ENCODE data around the gene PIMREG. TPM values are rescaled to one million over a fixed set of nuclear protein-coding genes. Genes with fewer than 3 reads are reported as not detected.

Gene PIMREG
- total and polyA plus RNA-seq, 2 donors from 2014 or later: 1.7 TPM; not detected in 1

- no peak for DNase-seq
- no peak for FAIRE-seq
- Histone ChIP-seq H3K9ac (ENCODE audit: low read length in 3 of 3) (no peak overlapping the region), H3K27ac (ENCODE audit: low read depth in 2 of 2, low read length in 2 of 2) (no peak overlapping the region), H3K9me3 (ENCODE audit: control insufficient read depth in 2 of 3, insufficient read depth in 1 of 3, low read length in 3 of 3) (no peaks in the 10 kb centered on the region), H3K4me3 (ENCODE audit: low read length in 3 of 3) (no peak overlapping the region), H3K4me1 (ENCODE audit: control insufficient read depth in 2 of 3, insufficient read depth in 2 of 3, low read depth in 1 of 3, low read length in 3 of 3) (no peaks in the 10 kb centered on the region), H3K36me3 (ENCODE audit: control insufficient read depth in 2 of 3, insufficient read depth in 3 of 3, low read length in 3 of 3) (no peaks in the 10 kb centered on the region), H3K27me3 (ENCODE audit: control insufficient read depth, insufficient read depth, low read length) (no peaks in the 10 kb centered on the region)
- intact Hi-C loops (cut with DNase I): no loop called here
- TF ChIP-seq, protein P1, sequence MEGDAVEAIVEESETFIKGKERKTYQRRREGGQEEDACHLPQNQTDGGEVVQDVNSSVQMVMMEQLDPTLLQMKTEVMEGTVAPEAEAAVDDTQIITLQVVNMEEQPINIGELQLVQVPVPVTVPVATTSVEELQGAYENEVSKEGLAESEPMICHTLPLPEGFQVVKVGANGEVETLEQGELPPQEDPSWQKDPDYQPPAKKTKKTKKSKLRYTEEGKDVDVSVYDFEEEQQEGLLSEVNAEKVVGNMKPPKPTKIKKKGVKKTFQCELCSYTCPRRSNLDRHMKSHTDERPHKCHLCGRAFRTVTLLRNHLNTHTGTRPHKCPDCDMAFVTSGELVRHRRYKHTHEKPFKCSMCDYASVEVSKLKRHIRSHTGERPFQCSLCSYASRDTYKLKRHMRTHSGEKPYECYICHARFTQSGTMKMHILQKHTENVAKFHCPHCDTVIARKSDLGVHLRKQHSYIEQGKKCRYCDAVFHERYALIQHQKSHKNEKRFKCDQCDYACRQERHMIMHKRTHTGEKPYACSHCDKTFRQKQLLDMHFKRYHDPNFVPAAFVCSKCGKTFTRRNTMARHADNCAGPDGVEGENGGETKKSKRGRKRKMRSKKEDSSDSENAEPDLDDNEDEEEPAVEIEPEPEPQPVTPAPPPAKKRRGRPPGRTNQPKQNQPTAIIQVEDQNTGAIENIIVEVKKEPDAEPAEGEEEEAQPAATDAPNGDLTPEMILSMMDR (IDR thresholded peaks at IDR 0.05; ENCODE audit: borderline replicate concordance, extremely low read depth, insufficient read depth): no peak
Observed at GRCh38 chr17:6423931-6424330, 20.3 kb upstream of the PIMREG start.

GRCh38 chr17:6425407-6425806 lies 18.8 kb upstream of the PIMREG start:
- Histone ChIP-seq H3K9me3 (ENCODE audit: control insufficient read depth in 2 of 3, insufficient read depth in 1 of 3, low read length in 3 of 3) (no peaks in the 10 kb centered on the region), H3K27me3 (ENCODE audit: control insufficient read depth, insufficient read depth, low read length) (no peaks in the 10 kb centered on the region), H3K4me1 (ENCODE audit: control insufficient read depth in 2 of 3, insufficient read depth in 2 of 3, low read depth in 1 of 3, low read length in 3 of 3) (no peaks in the 10 kb centered on the region), H3K36me3 (ENCODE audit: control insufficient read depth in 2 of 3, insufficient read depth in 3 of 3, low read length in 3 of 3) (no peaks in the 10 kb centered on the region), H3K4me3 (ENCODE audit: low read length in 3 of 3) (no peak overlapping the region), H3K9ac (ENCODE audit: low read length in 3 of 3) (no peak overlapping the region), H3K27ac (ENCODE audit: low read depth in 2 of 2, low read length in 2 of 2) (no peak overlapping the region)
- FAIRE-seq (no peak), DNase-seq (no peak)
- intact Hi-C loops (cut with DNase I): no loop called here
- TF ChIP-seq, protein P1 (IDR thresholded peaks at IDR 0.05; ENCODE audit: borderline replicate concordance, extremely low read depth, insufficient read depth): no peak

DNA sequence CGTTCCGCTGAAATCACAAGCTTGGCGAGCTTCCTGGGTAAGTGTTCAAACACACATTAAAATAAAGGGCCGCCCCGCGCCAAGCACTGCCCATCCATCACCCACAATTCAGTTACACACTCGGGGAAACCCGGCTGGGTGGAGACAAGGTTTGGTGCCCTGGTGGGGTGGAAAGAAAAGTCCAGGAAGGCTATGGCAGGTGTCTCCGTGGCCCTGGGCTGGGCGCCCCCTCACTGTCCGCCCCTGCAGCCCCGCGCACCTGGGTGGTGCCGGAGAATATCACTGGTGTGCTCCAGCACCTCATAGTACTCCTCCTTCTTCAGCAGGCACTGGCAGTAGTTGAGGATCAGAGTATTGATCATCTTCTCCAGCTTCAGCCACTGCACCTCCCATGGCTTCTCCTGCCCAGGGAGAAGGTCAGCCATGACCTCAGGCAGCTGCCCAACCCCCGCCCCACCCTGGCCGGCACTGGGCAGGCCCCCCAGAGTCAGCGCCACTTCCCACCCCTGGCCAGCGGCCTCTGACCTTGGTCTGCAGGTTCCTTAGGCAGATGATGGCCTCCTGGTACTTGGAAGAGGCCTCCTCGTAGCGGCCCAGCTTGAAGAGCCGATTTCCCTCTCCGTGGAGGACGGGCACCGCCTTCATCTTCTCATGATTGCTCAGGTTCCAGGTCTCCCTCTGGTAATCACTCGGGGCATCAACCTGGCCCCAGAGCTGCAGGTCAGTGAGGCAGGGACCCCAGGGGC lies 17.7 kb upstream of the PIMREG start:
- Histone ChIP-seq H3K9ac (ENCODE audit: low read length in 3 of 3) (no peak overlapping the region), H3K4me3 (ENCODE audit: low read length in 3 of 3) (no peak overlapping the region), H3K27me3 (ENCODE audit: control insufficient read depth, insufficient read depth, low read length) (no peaks in the 10 kb centered on the region), H3K4me1 (ENCODE audit: control insufficient read depth in 2 of 3, insufficient read depth in 2 of 3, low read depth in 1 of 3, low read length in 3 of 3) (no peaks in the 10 kb centered on the region), H3K27ac (ENCODE audit: low read depth in 2 of 2, low read length in 2 of 2) (no peak overlapping the region), H3K9me3 (ENCODE audit: control insufficient read depth in 2 of 3, insufficient read depth in 1 of 3, low read length in 3 of 3) (no peaks in the 10 kb centered on the region), H3K36me3 (ENCODE audit: control insufficient read depth in 2 of 3, insufficient read depth in 3 of 3, low read length in 3 of 3) (no peaks in the 10 kb centered on the region)
- intact Hi-C loops (cut with DNase I): no loop called here
- FAIRE-seq: no peak
- TF ChIP-seq, protein P1 (IDR thresholded peaks at IDR 0.05; ENCODE audit: borderline replicate concordance, extremely low read depth, insufficient read depth): no peak
- DNase-seq: no peak
